ENCODE results near the gene SLC22A3. TPM values are rescaled to one million over a fixed set of nuclear protein-coding genes. Genes with fewer than 3 reads are reported as not detected.

Gene SLC22A3
- total and polyA plus RNA-seq, 2 experiments from 2014 or later = 34.9 to 40.3 TPM

DNA sequence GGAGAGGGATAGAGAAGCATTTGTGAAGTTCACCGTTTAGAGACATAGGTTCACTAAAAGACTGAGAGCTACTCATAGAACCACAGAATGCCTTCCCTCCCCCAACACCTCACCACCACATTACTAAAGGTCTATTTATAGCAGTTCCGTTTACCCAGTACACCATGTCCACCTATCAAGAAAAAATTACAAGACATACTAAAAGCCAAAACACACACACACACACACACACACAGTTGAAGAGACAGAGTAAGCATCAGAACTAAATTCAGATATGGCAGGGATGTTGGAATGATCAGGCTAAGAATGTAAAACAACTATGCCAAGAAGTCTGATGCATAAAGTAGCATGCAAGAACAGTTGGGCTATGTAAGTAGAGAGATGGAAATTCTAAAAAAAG lies 52.3 kb downstream of the SLC22A3 start:
- Histone ChIP-seq H3K79me2 (no peaks in the 10 kb centered on the region), H3K9me3 (ENCODE audit: low read depth) (no peaks in the 10 kb centered on the region), H2AFZ (no peak overlapping the region), H3K27ac (peak overlapping the region; percentile 21), H3K27me3 (no peaks in the 10 kb centered on the region), H3K4me1 (ENCODE audit: insufficient read depth) (peaks cover under 1% of the 10 kb centered on the region), H3K36me3 (replicated peaks; ENCODE audit: insufficient read depth, low read depth) (no peaks in the 10 kb centered on the region), H4K20me1 (ENCODE audit: insufficient read depth, poor library complexity, severe bottlenecking) (no peaks in the 10 kb centered on the region), H3K9me2 (replicated peaks; ENCODE audit: insufficient read depth) (no peaks in the 10 kb centered on the region), H3K4me3 (no peak overlapping the region), H3K4me2 (no peak overlapping the region)
- DNase-seq (ENCODE audit: low spot score) = no peak
- TF ChIP-seq, protein P1, sequence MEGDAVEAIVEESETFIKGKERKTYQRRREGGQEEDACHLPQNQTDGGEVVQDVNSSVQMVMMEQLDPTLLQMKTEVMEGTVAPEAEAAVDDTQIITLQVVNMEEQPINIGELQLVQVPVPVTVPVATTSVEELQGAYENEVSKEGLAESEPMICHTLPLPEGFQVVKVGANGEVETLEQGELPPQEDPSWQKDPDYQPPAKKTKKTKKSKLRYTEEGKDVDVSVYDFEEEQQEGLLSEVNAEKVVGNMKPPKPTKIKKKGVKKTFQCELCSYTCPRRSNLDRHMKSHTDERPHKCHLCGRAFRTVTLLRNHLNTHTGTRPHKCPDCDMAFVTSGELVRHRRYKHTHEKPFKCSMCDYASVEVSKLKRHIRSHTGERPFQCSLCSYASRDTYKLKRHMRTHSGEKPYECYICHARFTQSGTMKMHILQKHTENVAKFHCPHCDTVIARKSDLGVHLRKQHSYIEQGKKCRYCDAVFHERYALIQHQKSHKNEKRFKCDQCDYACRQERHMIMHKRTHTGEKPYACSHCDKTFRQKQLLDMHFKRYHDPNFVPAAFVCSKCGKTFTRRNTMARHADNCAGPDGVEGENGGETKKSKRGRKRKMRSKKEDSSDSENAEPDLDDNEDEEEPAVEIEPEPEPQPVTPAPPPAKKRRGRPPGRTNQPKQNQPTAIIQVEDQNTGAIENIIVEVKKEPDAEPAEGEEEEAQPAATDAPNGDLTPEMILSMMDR (IDR thresholded peaks at IDR 0.05; ENCODE audit: poor library complexity) = no peak
- TF ChIP-seq EZH2 (IDR thresholded peaks at IDR 0.05; ENCODE audit: borderline replicate concordance) = no peak
- no peak for TF ChIP-seq EZH2phosphoT487 (IDR thresholded peaks at IDR 0.05; ENCODE audit: low read depth, severe bottlenecking, unreplicated experiment)
- WGBS (ENCODE audit: low lambda C conversion rate, missing lambda C conversion rate) = 74% methylated on average over 2 of the region's 2 CpGs

DNA sequence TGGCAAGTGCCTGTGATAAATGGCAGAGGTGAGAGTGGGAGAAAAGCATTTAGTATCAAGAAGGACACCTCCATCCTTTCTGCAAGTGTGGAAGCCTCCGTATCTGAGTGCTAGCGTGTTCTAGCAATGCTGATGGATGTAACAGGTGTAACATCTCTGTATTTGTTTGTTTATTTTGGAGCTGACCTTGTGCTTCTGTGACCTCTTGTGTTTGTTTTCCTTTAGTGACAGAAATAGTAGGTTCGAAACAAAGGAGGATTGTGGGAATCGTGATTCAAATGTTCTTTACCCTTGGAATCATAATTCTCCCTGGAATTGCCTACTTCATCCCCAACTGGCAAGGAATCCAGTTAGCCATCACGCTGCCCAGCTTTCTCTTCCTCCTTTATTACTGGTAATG lies 60.4 kb downstream of the SLC22A3 start:
- Histone ChIP-seq H3K9me3 (ENCODE audit: low read depth) (no peaks in the 10 kb centered on the region), H3K36me3 (replicated peaks; ENCODE audit: insufficient read depth, low read depth) (no peaks in the 10 kb centered on the region), H3K27ac (no peak overlapping the region), H3K79me2 (no peaks in the 10 kb centered on the region), H3K27me3 (no peaks in the 10 kb centered on the region), H3K4me2 (no peak overlapping the region), H2AFZ (no peak overlapping the region), H3K9me2 (replicated peaks; ENCODE audit: insufficient read depth) (no peaks in the 10 kb centered on the region), H4K20me1 (ENCODE audit: insufficient read depth, poor library complexity, severe bottlenecking) (no peaks in the 10 kb centered on the region), H3K4me3 (no peak overlapping the region), H3K4me1 (ENCODE audit: insufficient read depth) (no peaks in the 10 kb centered on the region)
- 86% methylated on average over 5 of the region's 5 CpGs for WGBS (ENCODE audit: low lambda C conversion rate, missing lambda C conversion rate)
- TF ChIP-seq, protein P1 (IDR thresholded peaks at IDR 0.05; ENCODE audit: poor library complexity) = no peak
- no peak for TF ChIP-seq EZH2phosphoT487 (IDR thresholded peaks at IDR 0.05; ENCODE audit: low read depth, severe bottlenecking, unreplicated experiment)
- no peak for TF ChIP-seq EZH2 (IDR thresholded peaks at IDR 0.05; ENCODE audit: borderline replicate concordance)
- no peak for DNase-seq (ENCODE audit: low spot score)

DNA sequence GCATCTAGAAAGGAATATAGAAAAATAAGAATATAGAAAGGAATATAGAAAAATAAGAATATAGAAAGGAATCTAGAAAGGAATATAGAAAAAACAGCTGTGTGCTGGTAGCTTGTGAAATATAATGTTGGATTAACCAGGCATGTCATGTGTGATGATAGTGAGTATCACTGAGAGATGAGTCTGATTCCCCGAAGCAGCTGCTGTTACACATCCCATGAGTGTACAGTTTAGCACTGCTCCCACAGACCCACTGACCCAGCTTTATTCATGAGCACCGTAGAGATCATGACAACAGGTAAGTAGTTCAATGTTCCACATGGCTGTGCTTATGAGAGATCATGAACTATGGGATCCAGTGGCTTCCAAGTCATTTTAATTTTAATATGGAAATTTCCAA lies 64.8 kb downstream of the SLC22A3 start:
- H2AFZ ChIP-seq = no peak overlapping the region
- no peaks in the 10 kb centered on the region for H4K20me1 ChIP-seq (ENCODE audit: insufficient read depth, poor library complexity, severe bottlenecking)
- DNase-seq (ENCODE audit: low spot score) = no peak
- no peaks in the 10 kb centered on the region for H3K79me2 ChIP-seq
- H3K9me2 ChIP-seq (replicated peaks; ENCODE audit: insufficient read depth) = no peaks in the 10 kb centered on the region
- H3K27ac ChIP-seq = no peak overlapping the region
- TF ChIP-seq, protein P1 (IDR thresholded peaks at IDR 0.05; ENCODE audit: poor library complexity) = no peak
- TF ChIP-seq EZH2phosphoT487 (IDR thresholded peaks at IDR 0.05; ENCODE audit: low read depth, severe bottlenecking, unreplicated experiment) = no peak
- TF ChIP-seq EZH2 (IDR thresholded peaks at IDR 0.05; ENCODE audit: borderline replicate concordance) = no peak
- WGBS (ENCODE audit: low lambda C conversion rate, missing lambda C conversion rate) = 93% methylated on average over 2 of the region's 2 CpGs
- no peaks in the 10 kb centered on the region for H3K4me1 ChIP-seq (ENCODE audit: insufficient read depth)
- H3K4me2 ChIP-seq = no peak overlapping the region
- no peaks in the 10 kb centered on the region for H3K9me3 ChIP-seq (ENCODE audit: low read depth)
- no peak overlapping the region for H3K4me3 ChIP-seq
- no peaks in the 10 kb centered on the region for H3K36me3 ChIP-seq (replicated peaks; ENCODE audit: insufficient read depth, low read depth)
- no peaks in the 10 kb centered on the region for H3K27me3 ChIP-seq

DNA sequence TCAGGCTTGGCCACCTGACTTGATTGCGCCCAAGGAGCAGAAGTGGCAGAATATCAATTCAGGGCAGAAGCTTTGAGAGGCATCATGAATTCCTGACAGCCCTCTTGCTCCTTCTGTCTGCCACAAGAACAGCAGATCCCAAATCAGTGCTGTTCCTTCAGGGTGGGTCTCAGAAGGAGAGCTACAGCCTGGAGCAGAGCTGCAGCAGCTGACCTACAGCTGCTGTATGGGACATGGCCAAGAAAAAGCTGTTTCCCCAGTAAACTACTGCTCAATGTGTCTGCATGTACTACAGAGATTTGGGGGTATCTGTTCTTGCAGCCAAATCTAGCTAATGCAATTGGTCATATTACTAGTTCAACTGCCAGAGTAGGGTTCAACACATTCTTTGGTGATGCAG lies 69.0 kb downstream of the SLC22A3 start:
- no peaks in the 10 kb centered on the region for H3K79me2 ChIP-seq
- H3K4me1 ChIP-seq (ENCODE audit: insufficient read depth) = no peaks in the 10 kb centered on the region
- no peak overlapping the region for H3K27ac ChIP-seq
- H2AFZ ChIP-seq = no peak overlapping the region
- H3K9me2 ChIP-seq (replicated peaks; ENCODE audit: insufficient read depth) = no peaks in the 10 kb centered on the region
- no peaks in the 10 kb centered on the region for H3K9me3 ChIP-seq (ENCODE audit: low read depth)
- TF ChIP-seq EZH2phosphoT487 (IDR thresholded peaks at IDR 0.05; ENCODE audit: low read depth, severe bottlenecking, unreplicated experiment) = no peak
- TF ChIP-seq, protein P1 (IDR thresholded peaks at IDR 0.05; ENCODE audit: poor library complexity) = no peak
- TF ChIP-seq EZH2 (IDR thresholded peaks at IDR 0.05; ENCODE audit: borderline replicate concordance) = no peak
- DNase-seq (ENCODE audit: low spot score) = no peak
- no peaks in the 10 kb centered on the region for H4K20me1 ChIP-seq (ENCODE audit: insufficient read depth, poor library complexity, severe bottlenecking)
- H3K4me2 ChIP-seq = no peak overlapping the region
- 100% methylated on average over 1 of the region's 1 CpG for WGBS (ENCODE audit: low lambda C conversion rate, missing lambda C conversion rate)
- H3K27me3 ChIP-seq = no peaks in the 10 kb centered on the region
- H3K4me3 ChIP-seq = no peak overlapping the region
- H3K36me3 ChIP-seq (replicated peaks; ENCODE audit: insufficient read depth, low read depth) = no peaks in the 10 kb centered on the region

Measured in hepatocyte (in vitro differentiated cells).